C1 segment of cervical spinal cord (tissue), 14 donors: ENCODE data around the gene RASGRF2.
A peak's percentile ranks its signal among the peaks of the same experiment; 100 is the strongest.

Source experiments
- DNase-seq, 14 donors: peaks; one replicate each; lab custom pipeline; 2025; lab: John Stamatoyannopoulos, UW

The RASGRF2 gene, protein sequence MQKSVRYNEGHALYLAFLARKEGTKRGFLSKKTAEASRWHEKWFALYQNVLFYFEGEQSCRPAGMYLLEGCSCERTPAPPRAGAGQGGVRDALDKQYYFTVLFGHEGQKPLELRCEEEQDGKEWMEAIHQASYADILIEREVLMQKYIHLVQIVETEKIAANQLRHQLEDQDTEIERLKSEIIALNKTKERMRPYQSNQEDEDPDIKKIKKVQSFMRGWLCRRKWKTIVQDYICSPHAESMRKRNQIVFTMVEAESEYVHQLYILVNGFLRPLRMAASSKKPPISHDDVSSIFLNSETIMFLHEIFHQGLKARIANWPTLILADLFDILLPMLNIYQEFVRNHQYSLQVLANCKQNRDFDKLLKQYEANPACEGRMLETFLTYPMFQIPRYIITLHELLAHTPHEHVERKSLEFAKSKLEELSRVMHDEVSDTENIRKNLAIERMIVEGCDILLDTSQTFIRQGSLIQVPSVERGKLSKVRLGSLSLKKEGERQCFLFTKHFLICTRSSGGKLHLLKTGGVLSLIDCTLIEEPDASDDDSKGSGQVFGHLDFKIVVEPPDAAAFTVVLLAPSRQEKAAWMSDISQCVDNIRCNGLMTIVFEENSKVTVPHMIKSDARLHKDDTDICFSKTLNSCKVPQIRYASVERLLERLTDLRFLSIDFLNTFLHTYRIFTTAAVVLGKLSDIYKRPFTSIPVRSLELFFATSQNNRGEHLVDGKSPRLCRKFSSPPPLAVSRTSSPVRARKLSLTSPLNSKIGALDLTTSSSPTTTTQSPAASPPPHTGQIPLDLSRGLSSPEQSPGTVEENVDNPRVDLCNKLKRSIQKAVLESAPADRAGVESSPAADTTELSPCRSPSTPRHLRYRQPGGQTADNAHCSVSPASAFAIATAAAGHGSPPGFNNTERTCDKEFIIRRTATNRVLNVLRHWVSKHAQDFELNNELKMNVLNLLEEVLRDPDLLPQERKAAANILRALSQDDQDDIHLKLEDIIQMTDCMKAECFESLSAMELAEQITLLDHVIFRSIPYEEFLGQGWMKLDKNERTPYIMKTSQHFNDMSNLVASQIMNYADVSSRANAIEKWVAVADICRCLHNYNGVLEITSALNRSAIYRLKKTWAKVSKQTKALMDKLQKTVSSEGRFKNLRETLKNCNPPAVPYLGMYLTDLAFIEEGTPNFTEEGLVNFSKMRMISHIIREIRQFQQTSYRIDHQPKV (N-terminal part only)

GRCh38 chr5:80959768-80960442, at the start of gene RASGRF2:
Gene RASGRF2 (plus strand): TSS chr5:80960363. CDS start chr5:80960739, 376 bp downstream.
- peak in 5 of 14 donors; percentile 32 to 72 (median 55) for DNase-seq

- no peak for DNase-seq
These were observed 47.7 kb upstream of the RASGRF2 start for GRCh38 chr5:80912479-80912878.

DNA sequence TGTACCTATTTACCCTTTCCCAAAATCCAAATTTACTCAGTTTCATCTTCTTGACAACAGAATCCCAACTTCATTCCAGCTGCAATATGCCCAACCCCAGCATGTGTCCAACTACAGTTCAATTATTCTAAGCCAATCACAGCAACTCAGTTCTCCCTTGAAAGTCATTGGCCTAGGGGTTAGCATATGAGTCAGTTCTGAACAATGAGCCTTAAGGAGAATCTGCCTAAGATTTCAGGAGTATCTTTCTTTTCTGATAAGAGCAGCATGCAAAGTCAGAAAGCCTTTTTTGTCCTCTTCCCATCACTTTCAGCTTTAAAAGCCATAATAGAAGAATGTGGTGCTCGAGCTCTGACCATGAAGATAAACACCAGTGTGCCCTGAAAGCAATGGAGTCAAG, 44.4 kb upstream of the RASGRF2 start:
- no peak for DNase-seq

GRCh38 chr5:80916676-80917075, 43.5 kb upstream of the RASGRF2 start:
- no peak for DNase-seq

DNA sequence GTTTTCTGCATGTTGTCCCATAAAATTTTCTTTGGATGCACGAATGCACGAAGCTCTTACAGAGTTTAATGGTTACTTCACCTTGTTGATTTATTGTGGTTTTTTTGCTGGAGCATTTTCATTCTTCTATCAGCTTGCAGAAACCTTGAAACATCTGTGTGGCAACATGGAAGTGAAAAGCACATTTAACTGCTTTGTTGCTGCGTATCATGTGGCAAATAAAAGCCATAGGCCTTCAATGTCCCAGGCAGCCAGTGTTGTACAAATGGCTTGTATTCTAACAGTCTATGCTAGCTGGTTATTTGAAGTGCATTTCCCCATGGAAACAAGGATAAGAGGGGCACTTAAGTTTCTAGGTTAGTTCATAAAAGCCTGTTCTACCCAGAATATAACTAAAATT, 42.5 kb upstream of the RASGRF2 start:
- no peak for DNase-seq

DNA sequence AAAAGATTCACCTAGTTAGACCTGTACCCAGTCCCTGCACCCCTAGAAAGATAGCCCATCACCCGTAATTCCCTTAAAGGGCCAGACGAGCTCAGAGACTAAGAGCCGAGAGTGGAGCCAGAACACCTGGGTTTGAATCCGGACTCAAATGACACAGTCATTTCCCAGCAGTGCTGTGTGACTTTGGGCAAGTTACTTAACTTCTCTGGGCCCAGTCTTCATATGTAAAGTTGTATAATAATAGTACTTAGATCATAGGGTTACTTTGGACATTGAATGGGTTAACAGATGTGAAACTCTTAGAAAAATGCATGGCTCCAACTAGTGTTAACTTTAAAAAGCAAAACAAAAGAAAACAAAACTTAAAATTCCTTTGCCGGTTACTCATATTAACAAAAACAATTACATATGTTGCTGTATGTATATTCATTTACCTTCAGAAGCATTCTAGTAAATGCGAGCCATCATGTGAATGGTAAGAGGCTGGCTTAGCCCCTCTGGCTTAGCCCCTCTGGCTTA, 40.4 kb upstream of the RASGRF2 start:
- no peak for DNase-seq

- DNase-seq = peak in 1 of 14 donors; percentile 2
These were observed 39.8 kb upstream of the RASGRF2 start for GRCh38 chr5:80920333-80920732.

GRCh38 chr5:80921026-80921425, 39.1 kb upstream of the RASGRF2 start:
- no peak for DNase-seq

DNA sequence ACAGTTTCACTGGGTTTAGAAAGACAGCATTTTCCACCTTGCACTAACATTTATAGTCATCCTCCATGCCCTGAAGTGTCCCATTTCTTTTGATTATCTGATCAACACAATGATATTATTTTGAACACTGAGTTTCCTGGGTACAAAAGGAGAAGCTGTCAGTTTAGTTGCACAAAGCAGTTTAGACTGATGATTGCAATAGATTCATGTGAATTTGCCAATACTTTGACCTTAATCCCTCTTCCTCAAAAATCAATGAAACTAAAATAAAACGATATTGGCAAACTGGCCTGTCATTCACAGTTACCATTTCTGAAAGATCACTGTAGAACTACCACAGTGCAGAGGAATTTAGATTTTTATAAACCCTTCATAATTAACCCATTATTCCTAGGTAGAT, 34.2 kb upstream of the RASGRF2 start:
- DNase-seq = no peak

GRCh38 chr5:80926536-80926935, 33.6 kb upstream of the RASGRF2 start:
- DNase-seq = no peak

DNA sequence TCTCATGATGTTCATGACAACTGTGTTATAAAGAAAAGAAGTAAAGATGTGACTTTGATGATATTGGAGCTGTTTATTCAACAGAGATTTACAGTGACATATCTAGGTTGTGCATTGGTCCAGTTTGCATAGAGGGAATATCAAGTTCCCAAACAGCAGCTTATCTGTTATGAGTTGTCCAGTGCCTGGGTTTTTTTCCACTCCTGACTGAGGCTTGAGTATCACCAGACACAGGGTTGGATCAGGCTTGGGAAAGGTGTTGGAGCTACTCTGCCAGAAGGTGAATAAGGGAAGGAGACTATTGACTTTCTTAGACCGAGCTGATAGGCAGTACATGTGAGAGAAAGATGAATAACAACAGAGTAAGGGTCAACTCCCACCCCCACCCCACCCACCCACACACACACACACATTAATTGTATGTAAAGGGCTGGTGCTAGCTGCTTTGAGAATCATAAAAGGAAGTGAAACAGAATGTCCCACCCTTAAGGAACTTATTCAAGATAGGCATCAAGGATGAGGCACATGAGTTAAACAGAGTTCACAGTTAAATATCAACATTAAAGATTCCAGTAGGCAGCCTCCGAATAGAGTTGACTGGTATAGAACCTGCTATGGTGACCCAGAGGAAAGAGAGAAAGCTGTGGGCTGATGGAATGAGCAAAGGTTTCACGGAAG, 33.0 kb upstream of the RASGRF2 start:
- DNase-seq = no peak

- no peak for DNase-seq
These were observed 32.1 kb upstream of the RASGRF2 start for GRCh38 chr5:80928073-80928472.

DNA sequence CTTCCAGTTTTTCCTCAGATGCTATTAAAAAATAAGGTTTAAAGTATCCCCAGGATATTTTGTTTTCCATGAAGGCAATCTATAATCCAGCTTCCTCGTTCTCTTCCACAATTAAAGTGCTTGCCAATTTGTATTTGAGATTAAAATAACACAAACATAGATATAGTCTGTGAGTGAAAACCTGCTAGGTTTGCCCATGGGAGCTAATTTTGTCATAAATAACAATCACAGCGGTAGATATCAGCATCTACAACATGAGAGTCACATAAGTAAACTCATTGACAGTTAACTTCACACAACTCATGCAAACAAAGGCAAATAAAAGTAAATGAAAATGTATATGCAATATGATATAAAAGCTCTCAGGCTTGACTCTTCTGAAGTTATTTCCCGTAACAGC, 29.2 kb upstream of the RASGRF2 start:
- DNase-seq = no peak

GRCh38 chr5:80931411-80931810, 28.8 kb upstream of the RASGRF2 start:
- DNase-seq = no peak

- no peak for DNase-seq
These were observed 27.1 kb upstream of the RASGRF2 start for GRCh38 chr5:80933036-80933435.

- no peak for DNase-seq
These were observed 25.4 kb upstream of the RASGRF2 start for GRCh38 chr5:80934751-80935150.

DNA sequence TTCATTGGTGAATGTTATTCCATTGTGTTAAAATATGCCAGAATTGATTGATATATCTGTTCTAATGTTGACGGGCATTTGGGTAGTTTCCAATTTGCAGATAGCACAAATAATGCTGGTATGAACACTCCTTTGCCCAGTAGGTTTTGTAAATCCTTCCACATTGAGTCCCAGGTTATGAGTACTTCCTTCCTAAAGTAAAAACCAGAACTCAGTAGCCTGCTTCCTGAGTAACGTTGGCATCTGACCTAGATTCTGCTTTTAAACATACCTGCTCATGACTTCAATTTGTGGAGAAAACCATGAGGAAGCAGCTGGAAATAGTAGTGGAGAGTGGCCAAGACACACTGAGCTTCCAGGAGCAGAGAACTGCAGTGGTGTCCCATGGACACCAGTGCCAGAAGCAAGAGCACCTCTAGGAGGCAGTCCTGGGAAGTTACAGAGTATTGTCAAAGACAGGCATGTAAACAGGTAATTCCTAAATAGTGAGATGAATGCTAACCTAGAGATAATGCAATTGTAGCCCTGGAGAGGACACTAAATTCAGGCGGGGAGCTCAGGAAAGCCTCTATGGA, 24.3 kb upstream of the RASGRF2 start:
- no peak for DNase-seq

DNA sequence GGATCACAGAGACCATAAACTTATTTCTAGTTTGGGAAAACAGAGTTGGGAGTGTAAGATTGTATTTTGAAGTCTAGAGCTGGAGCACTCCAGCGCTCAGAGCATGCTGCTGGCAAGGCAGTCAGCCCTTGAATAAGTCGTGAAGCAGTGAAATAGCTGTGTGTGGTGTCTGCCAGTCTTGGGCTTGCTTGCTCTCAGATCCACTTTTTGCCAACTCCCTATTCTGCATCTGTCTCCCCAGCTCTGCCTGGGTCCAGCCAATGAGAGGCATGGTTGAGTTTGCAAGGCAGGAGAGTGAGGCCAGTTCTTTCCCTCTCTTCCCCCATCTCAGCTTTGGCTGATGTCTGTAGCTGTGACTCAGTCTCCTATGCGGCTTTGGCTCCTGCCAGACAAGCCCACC, 23.3 kb upstream of the RASGRF2 start:
- DNase-seq = no peak

DNA sequence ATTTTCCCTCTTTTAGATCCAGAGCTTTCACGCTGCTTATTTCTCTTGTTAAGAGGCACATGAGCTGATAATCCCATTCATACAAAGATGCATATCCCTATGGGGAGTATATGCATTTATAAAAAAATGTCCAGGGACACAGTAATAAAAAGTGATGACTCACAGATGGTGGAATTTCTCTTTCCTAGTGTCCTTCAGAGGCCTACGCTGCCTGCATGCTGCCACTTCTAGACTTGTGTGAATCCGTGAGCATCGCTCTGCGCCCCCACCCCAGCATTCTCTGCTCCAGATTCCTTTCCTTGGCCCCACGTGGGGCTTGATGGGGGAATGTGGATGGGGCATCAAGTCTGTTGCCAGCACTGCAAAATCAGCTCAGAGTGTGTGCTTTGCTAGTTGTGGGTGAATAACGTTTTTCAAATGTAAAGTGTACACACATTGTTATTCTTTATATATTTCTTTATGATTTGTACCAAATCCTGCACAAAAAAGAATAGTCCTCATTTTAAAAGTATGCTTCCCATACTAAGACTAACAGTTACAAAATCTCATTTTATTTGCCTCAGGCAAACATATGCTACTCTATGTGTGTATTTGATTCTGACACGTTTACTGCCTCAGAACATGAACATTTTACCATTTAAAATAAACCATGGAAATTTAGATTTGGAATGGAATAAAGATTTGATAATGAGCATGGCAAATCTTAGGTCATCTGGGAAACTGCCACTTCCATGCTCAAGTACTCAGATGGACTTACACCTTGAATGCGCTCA, 22.4 kb upstream of the RASGRF2 start:
- DNase-seq = no peak
